Activated T-cell treated with anti-CD3 and anti-CD28 coated beads for 4 hours (primary cell): Measurements from ENCODE around the gene MYH14.
"Not testable (repeated sequence)": the region's sequence is repeated elsewhere in the genome, so short reads cannot be mapped to it uniquely, and the experiment has no call there.

Experiments used
- DNase-seq: peaks from one replicate; pipeline ENCODE4 v3.0.0-alpha.2; 2020

MYH14 gene

GRCh38 chr19:50337031-50337430, 133.6 kb downstream of the MYH14 start:
- DNase-seq, result not testable (repeated sequence)

GRCh38 chr19:50340331-50340730, 136.9 kb downstream of the MYH14 start:
- DNase-seq, result no peak

GRCh38 chr19:50341091-50341564, 137.7 kb downstream of the MYH14 start:
- no peak for DNase-seq

- no peak for DNase-seq
Observed at GRCh38 chr19:50344661-50345318, 141.4 kb downstream of the MYH14 start.

GRCh38 chr19:50347089-50347581, 143.7 kb downstream of the MYH14 start:
- DNase-seq, result not testable (repeated sequence)

GRCh38 chr19:50349277-50350057, 146.0 kb downstream of the MYH14 start:
- DNase-seq, result no peak

GRCh38 chr19:50352242-50352641, 148.8 kb downstream of the MYH14 start:
- DNase-seq, result no peak

- DNase-seq, result not testable (repeated sequence)
Observed at GRCh38 chr19:50353487-50353880, 150.1 kb downstream of the MYH14 start.

GRCh38 chr19:50356691-50357177, 153.3 kb downstream of the MYH14 start:
- no peak for DNase-seq

GRCh38 chr19:50357178-50358100, 154.0 kb downstream of the MYH14 start:
- DNase-seq, result peak; percentile 90

- DNase-seq, result peak; percentile 71
Observed at GRCh38 chr19:50358483-50359327, 155.3 kb downstream of the MYH14 start.

GRCh38 chr19:50359328-50359818, 156.0 kb downstream of the MYH14 start:
- no peak for DNase-seq
